Ovary (tissue), 9 donors: ENCODE data around the gene AMFR. TPM values are rescaled to one million over a fixed set of nuclear protein-coding genes. Genes with fewer than 3 reads are reported as not detected.
A peak's percentile ranks its signal among the peaks of the same experiment; 100 is the strongest.

Source experiments
- DNase-seq, 5 donors: peaks; one replicate each; pipeline ENCODE4 v3.0.0-alpha.2; 2019 to 2020
- H3K27ac ChIP-seq, 2 donors: fragments of 200-600 bp; one replicate each; pipeline versions ENCODE4 v1.5.1 to v1.8.0; 2019 to 2022
- H3K27me3 ChIP-seq: fragments of 200-600 bp; one replicate; pipeline ENCODE4 v1.8.0; 2022
- H3K36me3 ChIP-seq: fragments of 200-600 bp; sonication (generic); one replicate; pipeline ENCODE4 v1.5.1; 2019
- H3K4me1 ChIP-seq: one replicate; pipeline ENCODE4 v1.8.1; 2013; ENCODE audit warnings: mild to moderate bottlenecking, moderate library complexity; ENCODE audit not compliant: insufficient read depth
- H3K4me3 ChIP-seq: fragments of 200-600 bp; sonication (generic); one replicate; pipeline ENCODE4 v1.5.1; 2017
- H3K9me3 ChIP-seq, 2 donors: fragments of 200-600 bp in 1 of 2; sonication (generic) in 1 of 2; one replicate each; pipeline versions ENCODE4 v1.5.1 to v1.8.1; 2013 to 2019; ENCODE audit warnings: mild to moderate bottlenecking in 1 of 2, moderate library complexity in 1 of 2
- CTCF ChIP-seq, 3 donors: fragments of 450-650 bp in 2 of 3; fragments of 200-600 bp in 1 of 3; IDR thresholded peaks; one replicate each; pipeline versions ENCODE4 v1.5.1 to v1.8.0; 2016 to 2022; ENCODE audit warnings: antibody characterized with exemption in 3 of 3, mild to moderate bottlenecking in 1 of 3
- EP300 ChIP-seq: sonication (generic); formaldehyde crosslinking; IDR thresholded peaks from one replicate; pipeline ENCODE4 v1.6.1; 2017; ENCODE audit warnings: antibody characterized with exemption
- POLR2A ChIP-seq: fragments of 450-650 bp; IDR thresholded peaks from one replicate; pipeline ENCODE4 v1.6.1; 2017; ENCODE audit warnings: antibody characterized with exemption, mild to moderate bottlenecking, moderate library complexity
- WGBS, 3 donors: extraction: QIAGEN DNeasy Blood & Tissue Kit in 1 of 3; methylation state at CpG; one replicate each; pipeline versions ENCODE4 v1.1.5 to v1.1.7; 2013 to 2017; 5-methylcytosine and 5-hydroxymethylcytosine counted together
- intact Hi-C, 4 donors: fragments of 100-400 bp; cut with DNase I; formaldehyde crosslinking; loops; one replicate each; pipeline versions ENCODE4 v1.11.0 to v1.15.1; 2022 to 2023
- polyA plus RNA-seq, 2 donors: library from polyadenylated mRNA; stranded (reverse); fragments of 200-250 nt in 1 of 2; fragments of 350-450 nt in 1 of 2; fragmentation: Illumina TruSeq in 1 of 2; extraction: RNeasy Lipid Tissue Mini Kit (QIAGEN cat#74804) in 1 of 2; gene quantifications; one replicate each; pipeline ENCODE4 v1.2.3, GENCODE V29; 2013 to 2014
- total RNA-seq, 7 donors: library from RNA; depleted of rRNA in 2 of 7; stranded (reverse); fragments of >200 nt in 2 of 7; fragmentation: NEBNext Ultra II Directional in 3 of 7; extraction: Animal tissue kit (Norgen Biotek cat#: 25700) in 3 of 7; gene quantifications; one replicate each; pipeline versions ENCODE4 v1.1.0 to v1.2.4, GENCODE V29; 2016 to 2023
- donor health status: DM: no; HTN: no; CAD: no; lungs with moderate emphysema.
- donor health status: DM: no; HTN: no; CAD: no.
- donor health status: Bipolar disorder and iron deficiency.
- donor health status: DM: yes; HTN: yes; CAD: no.
- donor health status: DM: no; HTN: no; CAD: no.
- donor health status: DM: yes; HTN: yes; CAD: no.

The AMFR gene
- total and polyA plus RNA-seq, 9 donors: 94.1 to 130 (median 107) TPM

- no peaks in the 10 kb centered on the region for H3K27me3 ChIP-seq
- no peak overlapping the region for H3K27ac ChIP-seq
- DNase-seq: no peak
- no peak overlapping the region for H3K4me3 ChIP-seq
- TF ChIP-seq EP300 (no peak), POLR2A (no peak), CTCF (IDR thresholded peaks at IDR 0.05) (no peak)
- H3K4me1 ChIP-seq: peaks cover 9% of the 10 kb centered on the region
- intact Hi-C loops: no loop called here
- 72 to 86% (median 77%) methylated on average over 4 of the region's 4 CpGs for WGBS, 3 donors
- H3K36me3 ChIP-seq: no peaks in the 10 kb centered on the region
- H3K9me3 ChIP-seq: no peaks in the 10 kb centered on the region
Observed at GRCh38 chr16:56373003-56373402, 52.3 kb downstream of the AMFR start.

GRCh38 chr16:56372013-56372634 lies 53.2 kb downstream of the AMFR start:
- Histone ChIP-seq H3K36me3 (no peaks in the 10 kb centered on the region), H3K9me3 (no peaks in the 10 kb centered on the region), H3K27ac (no peak overlapping the region), H3K4me3 (no peak overlapping the region), H3K27me3 (no peaks in the 10 kb centered on the region), H3K4me1 (peaks cover 9% of the 10 kb centered on the region)
- TF ChIP-seq CTCF (IDR thresholded peaks at IDR 0.05): no peak
- no peak for TF ChIP-seq POLR2A
- TF ChIP-seq EP300: no peak
- DNase-seq: no peak
- intact Hi-C loops: no loop called here
- WGBS, 3 donors: 91 to 94% (median 93%) methylated on average over 7 of the region's 7 CpGs

- Histone ChIP-seq H3K4me1 (peaks cover 9% of the 10 kb centered on the region), H3K27me3 (no peaks in the 10 kb centered on the region), H3K4me3 (no peak overlapping the region), H3K9me3 (no peaks in the 10 kb centered on the region), H3K36me3 (no peaks in the 10 kb centered on the region), H3K27ac (no peak overlapping the region)
- 76 to 88% (median 83%) methylated on average over 1 of the region's 1 CpG for WGBS, 3 donors
- no peak for DNase-seq
- TF ChIP-seq CTCF (IDR thresholded peaks at IDR 0.05): no peak
- no peak for TF ChIP-seq EP300
- TF ChIP-seq POLR2A: no peak
- intact Hi-C loops: no loop called here
Observed at GRCh38 chr16:56371660-56371937, 53.7 kb downstream of the AMFR start.

GRCh38 chr16:56370875-56371659 lies 54.3 kb downstream of the AMFR start:
- H3K9me3 ChIP-seq: no peaks in the 10 kb centered on the region
- H3K27me3 ChIP-seq: no peaks in the 10 kb centered on the region
- H3K4me3 ChIP-seq: no peak overlapping the region
- intact Hi-C loops: no loop called here
- H3K36me3 ChIP-seq: no peaks in the 10 kb centered on the region
- peak in 1 of 5 donors; percentile 58 for DNase-seq
- WGBS, 3 donors: 9 to 20% (median 10%) methylated on average over 6 of the region's 6 CpGs
- H3K4me1 ChIP-seq: peaks cover 9% of the 10 kb centered on the region
- TF ChIP-seq EP300 (no peak), CTCF (IDR thresholded peaks at IDR 0.05) (no peak), POLR2A (no peak)
- H3K27ac ChIP-seq: no peak overlapping the region
